Measurements from ENCODE around the gene POU4F3. TPM values are rescaled to one million over a fixed set of nuclear protein-coding genes. Genes with fewer than 3 reads are reported as not detected.

Gene POU4F3
- total RNA-seq, 1 donor from 2014 or later: not detected

GRCh38 chr5:146376821-146377220, 38.2 kb downstream of the POU4F3 start:
- DNase-seq: no peak
- ATAC-seq: no peak
- intact Hi-C loops (cut with micrococcal nuclease): no loop called here

GRCh38 chr5:146378986-146379385, 40.3 kb downstream of the POU4F3 start:
- intact Hi-C loops (cut with micrococcal nuclease): no loop called here
- DNase-seq (no peak), ATAC-seq (no peak)

- DNase-seq (no peak), ATAC-seq (no peak)
- intact Hi-C loops (cut with micrococcal nuclease): no loop called here
These were observed 42.1 kb downstream of the POU4F3 start for GRCh38 chr5:146380714-146381113.

GRCh38 chr5:146388386-146388785, 49.7 kb downstream of the POU4F3 start:
- intact Hi-C loops (cut with micrococcal nuclease): no loop called here
- ATAC-seq: no peak
- DNase-seq: no peak

GRCh38 chr5:146390469-146390868, 51.8 kb downstream of the POU4F3 start:
- intact Hi-C loops (cut with micrococcal nuclease): no loop called here
- DNase-seq: no peak
- no peak for ATAC-seq

Other genes starting within 250 kb of the POU4F3 start
- 0.45 TPM for gene PLAC8L1, start 233.3 kb upstream of the POU4F3 start, total RNA-seq
- gene LARS1, start 156.2 kb upstream of the POU4F3 start, total RNA-seq: 99.1 TPM
- 16.7 TPM for gene RBM27, start 135.2 kb upstream of the POU4F3 start, total RNA-seq
- gene TCERG1, start 108.5 kb downstream of the POU4F3 start, total RNA-seq: 15.5 TPM
- gene GPR151, start 177.4 kb downstream of the POU4F3 start, total RNA-seq: not detected